ENCODE data around the gene RRP7A. TPM values are rescaled to one million over a fixed set of nuclear protein-coding genes. Genes with fewer than 3 reads are reported as not detected.

The RRP7A gene
- total RNA-seq, 1 experiment from 2014 or later, result 101 TPM

- Histone ChIP-seq H3K18ac (ENCODE audit: insufficient read length, low read depth, low read length) (no peak overlapping the region), H4K8ac (replicated peaks; ENCODE audit: insufficient read length, low read depth, low read length) (no peak overlapping the region), H4K20me1 (ENCODE audit: control insufficient read depth, insufficient read depth, insufficient read length) (no peaks in the 10 kb centered on the region), H2BK5ac (ENCODE audit: insufficient read length, low read length) (no peak overlapping the region), H2AK5ac (ENCODE audit: insufficient read length, low read length) (no peak overlapping the region), H2BK15ac (ENCODE audit: low read depth, low read length) (no peak overlapping the region), H3K79me1 (ENCODE audit: insufficient read depth, low read depth, low read length, poor library complexity, severe bottlenecking) (no peaks in the 10 kb centered on the region), H3K56ac (ENCODE audit: insufficient read length, low read depth, low read length) (no peak overlapping the region), H4K5ac (ENCODE audit: insufficient read length, low read depth, low read length) (no peak overlapping the region), H3K4ac (ENCODE audit: low read depth, low read length) (no peak overlapping the region), H2BK120ac (ENCODE audit: low read depth, low read length, poor library complexity, severe bottlenecking) (no peak overlapping the region), H3K9me3 (ENCODE audit: control insufficient read depth, low read depth, low read length) (no peaks in the 10 kb centered on the region), H3K27me3 (ENCODE audit: insufficient read depth, low read length) (no peaks in the 10 kb centered on the region), H3T11ph (ENCODE audit: low read length) (no peak overlapping the region), H2BK12ac (ENCODE audit: insufficient read length, low read depth, low read length) (no peak overlapping the region), H2BK20ac (ENCODE audit: low read depth, low read length, poor library complexity, severe bottlenecking) (no peak overlapping the region), H3K23ac (ENCODE audit: insufficient read length, low read depth, low read length) (no peak overlapping the region), H3K14ac (ENCODE audit: insufficient read depth, low read length) (no peak overlapping the region; the same call in 1 of the 2 replicates), H3K27ac (ENCODE audit: insufficient read length, low read depth, low read length) (no peak overlapping the region), H2AFZ (ENCODE audit: low read length) (no peak overlapping the region), H3K79me2 (ENCODE audit: insufficient read depth, low read length) (no peaks in the 10 kb centered on the region), H4K91ac (ENCODE audit: insufficient read length, low read depth, low read length) (no peak overlapping the region), H3K4me1 (ENCODE audit: insufficient read depth, low read length) (peaks cover 4% of the 10 kb centered on the region; the same call in 1 of the 2 replicates), H3K4me2 (ENCODE audit: insufficient read depth, insufficient read length, low read length) (no peak overlapping the region), H3K9ac (ENCODE audit: extremely low read depth, insufficient read length, low read length) (no peak overlapping the region), H3K23me2 (ENCODE audit: insufficient read length, low read depth, low read length, poor library complexity, severe bottlenecking) (no peaks in the 10 kb centered on the region)
- Mint-ChIP-seq H3K36me3 (ENCODE audit: insufficient read depth in 1 of 3, low read depth in 3 of 3) (peaks cover 0 to 13% (median 7%) of the 10 kb centered on the region in 3 experiments), H3K27me3 (ENCODE audit: low read depth) (peaks cover 19% of the 10 kb centered on the region), H3K9me3 (peaks cover 0 to 3% of the 10 kb centered on the region in 2 experiments; a peak in 1 of 5 replicates), H3K27ac (no peak overlapping the region), H3K4me1 (peaks cover 8 to 21% of the 10 kb centered on the region in 2 experiments), H3K4me3 (no peak overlapping the region)
- no peak for TF ChIP-seq CTCF (conservative IDR thresholded peaks at IDR 0.05)
- no peak for DNase-seq
- no CpG with 5 or more reads among the region's 12 CpGs for WGBS (ENCODE audit: extremely low coverage, insufficient read length, low lambda C conversion rate)
Measured at GRCh38 chr22:42565956-42566355, 46.4 kb upstream of the RRP7A start.

Measured in H9 (cell line).